ENCODE data around the gene CEMIP. TPM values are rescaled to one million over a fixed set of nuclear protein-coding genes. Genes with fewer than 3 reads are reported as not detected.

CEMIP gene
- polyA plus RNA-seq, 2 of the 4 experiments (the other 2 are of a cell fraction), result 0.54 to 0.84 TPM

DNA sequence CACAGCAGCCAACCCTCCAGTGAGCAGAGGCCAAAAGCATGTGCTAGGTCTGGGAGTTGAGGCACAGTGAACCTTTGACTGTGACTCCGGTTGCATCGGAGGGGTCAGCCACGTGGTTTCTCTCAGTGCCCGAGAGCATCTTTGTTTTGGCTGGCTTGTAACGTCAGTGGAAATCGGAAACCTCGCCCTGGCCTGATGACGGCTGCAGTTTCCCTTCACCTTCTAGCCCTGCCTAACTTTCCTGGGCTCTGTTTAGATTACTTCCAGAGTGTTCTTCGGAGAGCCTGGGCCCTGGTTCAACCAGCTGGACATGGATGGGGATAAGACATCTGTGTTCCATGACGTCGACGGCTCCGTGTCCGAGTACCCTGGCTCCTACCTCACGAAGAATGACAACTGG lies 153.8 kb downstream of the CEMIP start:
- CTCF ChIA-PET, result no interaction called here
- Histone ChIP-seq H3K4me1 (no peaks in the 10 kb centered on the region; the same call in 2 of the 3 replicates), H3K4me2 (no peak overlapping the region), H3K27ac (no peak overlapping the region), H3K9me3 (no peaks in the 10 kb centered on the region), H3K4me3 (no peak overlapping the region)
- POLR2A ChIA-PET, result no interaction called here
- DNase-seq (ENCODE audit: low read depth in 1 of 2, low spot score in 1 of 2) (no peak), FAIRE-seq (no peak), ATAC-seq (no peak)
- 92% methylated on average over 15 of the region's 15 CpGs for WGBS (ENCODE audit: missing lambda C conversion rate)
- TF ChIP-seq RARB (CRISPR knock-in tag; IDR thresholded peaks at IDR 0.05) (no peak), ZFP36 (IDR thresholded peaks at IDR 0.05; ENCODE audit: borderline replicate concordance, partially characterized antibody) (no peak), CBX2 (IDR thresholded peaks at IDR 0.05; ENCODE audit: borderline replicate concordance, low read depth) (no peak), NFE2L2 (conservative IDR thresholded peaks at IDR 0.05; ENCODE audit: low read length) (no peak), ZSCAN20 (CRISPR knock-in tag; IDR thresholded peaks at IDR 0.05) (no peak), POLR2A (IDR thresholded peaks at IDR 0.05; ENCODE audit: low read length) (no peak), NR3C1 (IDR thresholded peaks at IDR 0.05) (no peak), FOXS1 (CRISPR knock-in tag; IDR thresholded peaks at IDR 0.05) (no peak), E2F6 (IDR thresholded peaks at IDR 0.05; ENCODE audit: borderline replicate concordance, low read depth) (no peak), RFX5 (IDR thresholded peaks at IDR 0.05) (no peak), CHD4 (IDR thresholded peaks at IDR 0.05; ENCODE audit: borderline replicate concordance) (no peak), POLR2AphosphoS2 (conservative IDR thresholded peaks at IDR 0.05; ENCODE audit: low read length) (no peak), REST (IDR thresholded peaks at IDR 0.05) (no peak), FOSB (CRISPR knock-in tag; IDR thresholded peaks at IDR 0.05) (no peak), HOXB5 (CRISPR knock-in tag; IDR thresholded peaks at IDR 0.05) (no peak), SMC3 (IDR thresholded peaks at IDR 0.05) (no peak), EP300 (IDR thresholded peaks at IDR 0.05) (no peak)
- TF ChIP-seq, protein P1, sequence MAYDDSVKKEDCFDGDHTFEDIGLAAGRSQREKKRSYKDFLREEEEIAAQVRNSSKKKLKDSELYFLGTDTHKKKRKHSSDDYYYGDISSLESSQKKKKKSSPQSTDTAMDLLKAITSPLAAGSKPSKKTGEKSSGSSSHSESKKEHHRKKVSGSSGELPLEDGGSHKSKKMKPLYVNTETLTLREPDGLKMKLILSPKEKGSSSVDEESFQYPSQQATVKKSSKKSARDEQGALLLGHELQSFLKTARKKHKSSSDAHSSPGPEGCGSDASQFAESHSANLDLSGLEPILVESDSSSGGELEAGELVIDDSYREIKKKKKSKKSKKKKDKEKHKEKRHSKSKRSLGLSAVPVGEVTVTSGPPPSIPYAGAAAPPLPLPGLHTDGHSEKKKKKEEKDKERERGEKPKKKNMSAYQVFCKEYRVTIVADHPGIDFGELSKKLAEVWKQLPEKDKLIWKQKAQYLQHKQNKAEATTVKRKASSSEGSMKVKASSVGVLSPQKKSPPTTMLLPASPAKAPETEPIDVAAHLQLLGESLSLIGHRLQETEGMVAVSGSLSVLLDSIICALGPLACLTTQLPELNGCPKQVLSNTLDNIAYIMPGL (CRISPR knock-in tag; IDR thresholded peaks at IDR 0.05; ENCODE audit: borderline replicate concordance), result no peak
- TF ChIP-seq, protein P2, sequence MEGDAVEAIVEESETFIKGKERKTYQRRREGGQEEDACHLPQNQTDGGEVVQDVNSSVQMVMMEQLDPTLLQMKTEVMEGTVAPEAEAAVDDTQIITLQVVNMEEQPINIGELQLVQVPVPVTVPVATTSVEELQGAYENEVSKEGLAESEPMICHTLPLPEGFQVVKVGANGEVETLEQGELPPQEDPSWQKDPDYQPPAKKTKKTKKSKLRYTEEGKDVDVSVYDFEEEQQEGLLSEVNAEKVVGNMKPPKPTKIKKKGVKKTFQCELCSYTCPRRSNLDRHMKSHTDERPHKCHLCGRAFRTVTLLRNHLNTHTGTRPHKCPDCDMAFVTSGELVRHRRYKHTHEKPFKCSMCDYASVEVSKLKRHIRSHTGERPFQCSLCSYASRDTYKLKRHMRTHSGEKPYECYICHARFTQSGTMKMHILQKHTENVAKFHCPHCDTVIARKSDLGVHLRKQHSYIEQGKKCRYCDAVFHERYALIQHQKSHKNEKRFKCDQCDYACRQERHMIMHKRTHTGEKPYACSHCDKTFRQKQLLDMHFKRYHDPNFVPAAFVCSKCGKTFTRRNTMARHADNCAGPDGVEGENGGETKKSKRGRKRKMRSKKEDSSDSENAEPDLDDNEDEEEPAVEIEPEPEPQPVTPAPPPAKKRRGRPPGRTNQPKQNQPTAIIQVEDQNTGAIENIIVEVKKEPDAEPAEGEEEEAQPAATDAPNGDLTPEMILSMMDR (IDR thresholded peaks at IDR 0.05), result no peak
- TF ChIP-seq, protein P3, sequence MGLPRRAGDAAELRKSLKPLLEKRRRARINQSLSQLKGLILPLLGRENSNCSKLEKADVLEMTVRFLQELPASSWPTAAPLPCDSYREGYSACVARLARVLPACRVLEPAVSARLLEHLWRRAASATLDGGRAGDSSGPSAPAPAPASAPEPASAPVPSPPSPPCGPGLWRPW (IDR thresholded peaks at IDR 0.05), result no peak
